Vagina (tissue), 2 donors: ENCODE results near the gene KMT2B. TPM values are rescaled to one million over a fixed set of nuclear protein-coding genes. Genes with fewer than 3 reads are reported as not detected.

Experiments
- DNase-seq, 2 donors: peaks; one replicate each; pipeline ENCODE4 v3.0.0-alpha.2; 2017; ENCODE audit errors: extremely low spot score in 2 of 2
- H3K27ac ChIP-seq: fragments of 200-600 bp; sonication (generic); one replicate; pipeline ENCODE4 v1.5.1; 2019
- H3K27me3 ChIP-seq: fragments of 200-600 bp; sonication (generic); one replicate; pipeline ENCODE4 v1.5.1; 2019
- H3K36me3 ChIP-seq, 2 donors: fragments of 200-600 bp; sonication (generic); one replicate each; pipeline ENCODE4 v1.5.1; 2017 to 2019
- H3K4me1 ChIP-seq: fragments of 200-600 bp; sonication (generic); one replicate; pipeline ENCODE4 v1.5.1; 2019
- H3K4me3 ChIP-seq, 2 donors: fragments of 200-600 bp; sonication (generic); 1 replicate in 1 of 2; 2 replicates in 1 of 2; pipeline ENCODE4 v1.5.1; 2016 to 2019
- H3K9me3 ChIP-seq: fragments of 200-600 bp; sonication (generic); one replicate; pipeline ENCODE4 v1.5.1; 2019
- CTCF ChIP-seq, 3 experiments: fragments of 450-650 bp in 2 of 3; fragments of 200-600 bp in 1 of 3; sonication (generic) in 1 of 3; IDR thresholded peaks; one replicate each; pipeline ENCODE4 v1.5.1; 2017 to 2019; ENCODE audit warnings: antibody characterized with exemption in 3 of 3, mild to moderate bottlenecking in 2 of 3, moderate library complexity in 2 of 3
- POLR2A ChIP-seq, 2 donors: fragments of 450-650 bp; IDR thresholded peaks; one replicate each; pipeline ENCODE4 v1.6.1; 2017; ENCODE audit warnings: antibody characterized with exemption in 2 of 2, mild to moderate bottlenecking in 2 of 2, moderate library complexity in 2 of 2
- POLR2AphosphoS5 ChIP-seq, 2 donors: sonication (generic); formaldehyde crosslinking; IDR thresholded peaks; one replicate each; pipeline ENCODE4 v1.9.0; 2017; ENCODE audit warnings: antibody characterized with exemption in 2 of 2, mild to moderate bottlenecking in 2 of 2, low read depth in 1 of 2; ENCODE audit not compliant: insufficient read depth in 1 of 2
- intact Hi-C: fragments of 100-400 bp; cut with DNase I; formaldehyde crosslinking; loops from one replicate; pipeline ENCODE4 v1.15.1; 2023
- total RNA-seq: library from RNA; depleted of rRNA; stranded (reverse); fragments of >200 nt; gene quantifications from one replicate; pipeline ENCODE4 v1.2.3, GENCODE V29; 2016

KMT2B gene
- total RNA-seq, 1 donor from 2014 or later, result 16.0 TPM

- Histone ChIP-seq H3K36me3 (peaks cover 0 to 73% of the 10 kb centered on the region in 2 donors), H3K4me3 (no peak overlapping the region), H3K27ac (no peak overlapping the region), H3K4me1 (no peaks in the 10 kb centered on the region), H3K27me3 (no peaks in the 10 kb centered on the region), H3K9me3 (no peaks in the 10 kb centered on the region)
- TF ChIP-seq CTCF (IDR thresholded peaks at IDR 0.05) (no peak), POLR2A (IDR thresholded peaks at IDR 0.05) (no peak), POLR2AphosphoS5 (IDR thresholded peaks at IDR 0.05; ENCODE audit: insufficient read depth in 1 of 2, low read depth in 1 of 2) (no peak)
- intact Hi-C loops, result no loop called here
- DNase-seq, result no peak
Observed at GRCh38 chr19:35732540-35733179, 14.9 kb downstream of the KMT2B start.

GRCh38 chr19:35733180-35734125, 15.7 kb downstream of the KMT2B start:
- H3K36me3 ChIP-seq, result peaks cover 0 to 73% of the 10 kb centered on the region in 2 donors
- intact Hi-C loops, result no loop called here
- no peak for DNase-seq

GRCh38 chr19:35734273-35734672, 16.5 kb downstream of the KMT2B start:
- H3K4me3 ChIP-seq, result no peak overlapping the region
- peaks cover 0 to 70% of the 10 kb centered on the region in 2 donors for H3K36me3 ChIP-seq
- H3K4me1 ChIP-seq, result no peaks in the 10 kb centered on the region
- intact Hi-C loops, result no loop called here
- no peak for DNase-seq
- TF ChIP-seq CTCF (IDR thresholded peaks at IDR 0.05), result no peak
- no peak for TF ChIP-seq POLR2A (IDR thresholded peaks at IDR 0.05)
- no peak for TF ChIP-seq POLR2AphosphoS5 (IDR thresholded peaks at IDR 0.05; ENCODE audit: insufficient read depth in 1 of 2, low read depth in 1 of 2)
- H3K9me3 ChIP-seq, result no peaks in the 10 kb centered on the region
- H3K27me3 ChIP-seq, result no peaks in the 10 kb centered on the region
- no peak overlapping the region for H3K27ac ChIP-seq

More at GRCh38 chr19:35733180-35734125, 15.7 kb downstream of the KMT2B start:
- no peak overlapping the region for H3K4me3 ChIP-seq
- H3K27ac ChIP-seq, result no peak overlapping the region
- H3K4me1 ChIP-seq, result no peaks in the 10 kb centered on the region
- no peaks in the 10 kb centered on the region for H3K9me3 ChIP-seq
- no peaks in the 10 kb centered on the region for H3K27me3 ChIP-seq
- TF ChIP-seq CTCF (IDR thresholded peaks at IDR 0.05), result no peak
- no peak for TF ChIP-seq POLR2A (IDR thresholded peaks at IDR 0.05)
- TF ChIP-seq POLR2AphosphoS5 (IDR thresholded peaks at IDR 0.05; ENCODE audit: insufficient read depth in 1 of 2, low read depth in 1 of 2), result no peak

GRCh38 chr19:35734889-35735288, 17.1 kb downstream of the KMT2B start:
- TF ChIP-seq CTCF (IDR thresholded peaks at IDR 0.05), result no peak
- no peak for TF ChIP-seq POLR2A (IDR thresholded peaks at IDR 0.05)
- TF ChIP-seq POLR2AphosphoS5 (IDR thresholded peaks at IDR 0.05; ENCODE audit: insufficient read depth in 1 of 2, low read depth in 1 of 2), result no peak
- intact Hi-C loops, result no loop called here
- H3K4me3 ChIP-seq, result no peak overlapping the region
- H3K36me3 ChIP-seq, result peaks cover 0 to 64% of the 10 kb centered on the region in 2 donors
- no peak for DNase-seq
- no peaks in the 10 kb centered on the region for H3K27me3 ChIP-seq
- no peaks in the 10 kb centered on the region for H3K9me3 ChIP-seq
- peaks cover 5% of the 10 kb centered on the region for H3K4me1 ChIP-seq
- no peak overlapping the region for H3K27ac ChIP-seq
